SJSA1 (cell line): ENCODE data around the gene HSD3B2. TPM values are rescaled to one million over a fixed set of nuclear protein-coding genes. Genes with fewer than 3 reads are reported as not detected.

Experiments used
- DNase-seq, 2 experiments: peaks; one replicate each; pipeline ENCODE4 v3.0.0-alpha.2; 2015 to 2020; ENCODE audit warnings: low spot score in 2 of 2, low read depth in 1 of 2
- H3K27ac ChIP-seq: fragments of 250-450 bp; sonication (Bioruptor Pico); 2 replicates; pipeline ENCODE4 v1.5.1; 2020; ENCODE audit warnings: mild to moderate bottlenecking, moderate library complexity
- H3K27me3 ChIP-seq: fragments of 250-450 bp; sonication (Bioruptor Pico); replicated peaks from 2 replicates; pipeline ENCODE4 v1.5.1; 2020; ENCODE audit warnings: mild to moderate bottlenecking, moderate library complexity
- H3K36me3 ChIP-seq: fragments of 250-450 bp; sonication (Bioruptor Pico); 2 replicates; pipeline ENCODE4 v1.5.1; 2020; ENCODE audit warnings: mild to moderate bottlenecking
- H3K4me1 ChIP-seq: fragments of 250-450 bp; sonication (Bioruptor Pico); replicated peaks from 2 replicates; pipeline ENCODE4 v1.6.1; 2021; ENCODE audit warnings: mild to moderate bottlenecking
- H3K4me3 ChIP-seq: fragments of 250-450 bp; sonication (Bioruptor Pico); 2 replicates; pipeline ENCODE4 v1.5.1; 2020; ENCODE audit warnings: mild to moderate bottlenecking
- H3K9me3 ChIP-seq: fragments of 250-450 bp; sonication (Bioruptor Pico); replicated peaks from 2 replicates; pipeline ENCODE4 v1.5.1; 2020; ENCODE audit warnings: mild to moderate bottlenecking
- total RNA-seq: library from RNA; depleted of rRNA; stranded (reverse); fragments of >200 nt; shearing (Covaris generic); gene quantifications from 2 replicates; pipeline ENCODE4 v1.2.3, GENCODE V29; 2014

HSD3B2 gene
- total RNA-seq, 1 experiment from 2014 or later: not detected

DNA sequence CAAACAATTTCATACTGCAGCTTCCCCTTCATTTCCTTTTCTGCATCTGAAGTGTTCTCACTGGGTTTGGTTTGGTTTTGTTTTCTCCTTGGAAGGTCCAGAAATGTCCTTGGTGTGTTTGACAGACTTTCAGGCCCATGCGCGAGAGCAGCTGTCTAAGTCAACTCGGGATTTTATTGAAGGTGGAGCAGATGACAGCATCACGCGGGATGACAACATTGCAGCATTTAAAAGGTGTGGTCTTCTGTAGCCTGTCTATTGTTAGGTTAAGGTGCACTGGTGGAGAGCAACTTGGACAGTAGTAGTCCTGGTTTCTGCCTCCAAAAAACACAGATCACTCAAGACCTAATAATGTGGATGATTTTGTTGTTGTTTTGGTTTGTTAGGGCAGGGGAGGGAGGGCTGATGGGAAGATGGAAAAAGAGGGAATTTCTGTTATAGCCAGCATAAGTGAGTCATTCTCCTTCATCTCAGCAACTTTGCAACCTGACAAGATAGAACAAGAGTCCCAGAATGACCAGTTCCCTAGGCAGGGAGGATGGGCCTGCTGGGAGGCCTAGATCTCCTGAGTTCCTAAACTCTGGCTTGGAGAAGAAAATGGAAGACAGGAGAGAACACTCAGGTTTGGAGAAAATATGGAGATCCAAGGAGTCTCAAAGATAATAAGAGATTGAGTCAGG is 33.8 kb upstream of the HSD3B2 start:
- Histone ChIP-seq H3K4me3 (no peak overlapping the region), H3K9me3 (no peaks in the 10 kb centered on the region), H3K27ac (no peak overlapping the region), H3K4me1 (no peaks in the 10 kb centered on the region), H3K27me3 (no peaks in the 10 kb centered on the region), H3K36me3 (no peaks in the 10 kb centered on the region)
- no peak for DNase-seq

DNA sequence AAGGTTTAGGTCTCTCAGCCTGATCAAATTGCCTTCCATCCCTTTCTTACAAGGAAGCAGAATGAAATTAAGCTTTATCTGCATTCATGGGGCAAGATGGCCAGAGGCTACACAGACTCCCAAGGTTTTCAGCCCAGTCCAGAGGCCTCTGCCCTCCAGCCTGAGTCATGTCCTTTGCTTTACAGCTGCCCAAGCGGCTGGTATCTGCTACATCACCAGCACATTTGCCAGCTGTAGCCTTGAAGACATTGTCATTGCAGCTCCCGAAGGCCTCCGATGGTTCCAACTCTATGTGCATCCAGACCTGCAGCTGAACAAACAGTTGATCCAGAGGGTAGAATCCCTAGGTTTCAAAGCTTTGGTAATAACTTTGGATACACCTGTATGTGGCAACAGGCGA is 30.4 kb upstream of the HSD3B2 start:
- Histone ChIP-seq H3K27me3 (no peaks in the 10 kb centered on the region), H3K9me3 (no peaks in the 10 kb centered on the region), H3K36me3 (no peaks in the 10 kb centered on the region), H3K4me3 (no peak overlapping the region), H3K4me1 (no peaks in the 10 kb centered on the region), H3K27ac (no peak overlapping the region)
- DNase-seq: no peak

- no peak for DNase-seq
- Histone ChIP-seq H3K4me1 (no peaks in the 10 kb centered on the region), H3K4me3 (no peak overlapping the region), H3K27ac (no peak overlapping the region), H3K36me3 (no peaks in the 10 kb centered on the region), H3K9me3 (no peaks in the 10 kb centered on the region), H3K27me3 (no peaks in the 10 kb centered on the region)
These were observed 29.3 kb upstream of the HSD3B2 start for GRCh38 chr1:119385650-119386049.

DNA sequence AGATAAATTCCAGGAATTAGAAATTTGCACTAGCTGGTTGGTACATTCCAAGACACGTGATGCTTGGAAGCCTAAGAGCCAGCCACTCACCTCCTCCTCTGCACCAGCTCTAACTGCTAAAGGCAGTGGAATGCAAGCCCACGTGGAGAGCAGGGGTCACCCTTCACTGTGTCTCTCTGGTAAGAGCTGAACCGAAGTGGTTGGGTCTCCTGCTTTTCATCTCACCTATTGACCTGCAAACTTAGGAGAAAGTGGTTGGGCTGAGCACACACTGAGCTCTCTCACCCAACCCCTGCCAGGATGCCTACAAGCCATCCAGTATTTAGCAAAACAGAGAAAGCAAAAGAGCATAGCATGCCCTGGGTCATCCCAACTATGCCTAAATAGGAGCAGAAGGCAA is 27.1 kb upstream of the HSD3B2 start:
- no peaks in the 10 kb centered on the region for H3K36me3 ChIP-seq
- DNase-seq: no peak
- no peaks in the 10 kb centered on the region for H3K27me3 ChIP-seq
- no peaks in the 10 kb centered on the region for H3K4me1 ChIP-seq
- no peak overlapping the region for H3K4me3 ChIP-seq
- no peaks in the 10 kb centered on the region for H3K9me3 ChIP-seq
- H3K27ac ChIP-seq: no peak overlapping the region

DNA sequence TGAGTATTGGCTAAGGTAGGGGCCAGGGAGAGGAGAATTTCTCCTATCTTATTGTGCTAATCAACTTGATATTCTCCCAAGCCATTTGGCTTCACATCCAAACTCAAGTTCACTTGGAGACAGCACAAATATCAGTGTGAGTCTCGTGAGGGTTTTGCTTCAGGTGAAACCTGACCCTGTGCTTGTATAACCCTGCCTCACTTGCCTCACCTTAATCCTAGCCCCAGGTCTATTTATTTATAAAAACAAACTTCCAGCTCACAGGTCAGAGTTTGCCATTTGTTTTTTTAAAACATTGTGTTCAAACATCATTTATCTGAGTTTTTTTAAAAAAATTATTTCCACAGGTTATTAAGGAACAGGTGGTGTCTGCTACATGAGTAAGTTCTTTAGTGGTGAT is 26.5 kb upstream of the HSD3B2 start:
- no peaks in the 10 kb centered on the region for H3K36me3 ChIP-seq
- DNase-seq: no peak
- H3K4me3 ChIP-seq: no peak overlapping the region
- no peak overlapping the region for H3K27ac ChIP-seq
- H3K4me1 ChIP-seq: no peaks in the 10 kb centered on the region
- H3K9me3 ChIP-seq: no peaks in the 10 kb centered on the region
- no peaks in the 10 kb centered on the region for H3K27me3 ChIP-seq

GRCh38 chr1:119390526-119390925 is 24.4 kb upstream of the HSD3B2 start:
- Histone ChIP-seq H3K4me3 (no peak overlapping the region), H3K27ac (no peak overlapping the region), H3K4me1 (no peaks in the 10 kb centered on the region), H3K9me3 (no peaks in the 10 kb centered on the region), H3K27me3 (no peaks in the 10 kb centered on the region), H3K36me3 (no peaks in the 10 kb centered on the region)
- no peak for DNase-seq

DNA sequence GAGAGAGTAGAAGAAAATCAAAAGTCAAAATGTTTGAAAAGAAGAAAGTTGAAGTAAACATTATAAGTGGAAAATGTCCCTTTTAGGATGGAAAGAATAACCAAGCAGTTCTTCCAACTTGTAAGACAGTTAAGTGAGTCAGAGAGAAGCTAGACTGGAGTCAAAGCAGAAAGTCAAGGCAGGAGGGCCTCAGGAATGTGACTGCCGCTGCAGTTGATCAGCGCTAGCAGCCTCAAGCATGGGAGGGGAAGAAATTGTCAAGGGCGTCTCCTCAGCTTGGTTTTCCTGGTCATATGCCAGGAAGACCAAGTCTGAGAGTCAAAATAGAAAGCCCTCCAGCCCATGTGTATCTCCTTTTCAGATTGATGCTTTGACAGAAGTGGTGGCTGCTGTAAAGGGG is 23.2 kb upstream of the HSD3B2 start:
- H3K27ac ChIP-seq: no peak overlapping the region
- H3K4me1 ChIP-seq: no peaks in the 10 kb centered on the region
- no peak overlapping the region for H3K4me3 ChIP-seq
- H3K36me3 ChIP-seq: no peaks in the 10 kb centered on the region
- no peak for DNase-seq
- no peaks in the 10 kb centered on the region for H3K9me3 ChIP-seq
- H3K27me3 ChIP-seq: no peaks in the 10 kb centered on the region

DNA sequence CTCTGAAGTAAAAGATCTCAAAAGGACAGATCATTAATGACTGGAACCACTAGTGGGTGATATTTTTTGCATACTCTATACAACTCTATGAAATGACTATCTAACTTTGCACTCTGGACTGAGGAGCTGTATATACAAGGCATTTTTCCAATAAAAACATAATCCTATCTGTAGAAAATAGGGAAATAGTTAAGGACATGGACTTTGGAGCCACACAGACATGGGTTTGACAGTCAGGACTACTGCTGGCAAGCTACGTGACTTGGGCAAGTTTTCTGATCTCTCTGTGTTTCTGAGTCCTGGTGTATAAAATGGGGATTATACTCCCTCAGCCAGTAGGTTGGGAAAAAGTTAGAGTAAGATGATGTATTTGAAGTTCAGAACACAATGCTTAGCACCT is 20.9 kb upstream of the HSD3B2 start:
- H3K36me3 ChIP-seq: no peaks in the 10 kb centered on the region
- H3K4me3 ChIP-seq: no peak overlapping the region
- H3K27me3 ChIP-seq: no peaks in the 10 kb centered on the region
- no peaks in the 10 kb centered on the region for H3K9me3 ChIP-seq
- no peak overlapping the region for H3K27ac ChIP-seq
- DNase-seq: no peak
- no peaks in the 10 kb centered on the region for H3K4me1 ChIP-seq

DNA sequence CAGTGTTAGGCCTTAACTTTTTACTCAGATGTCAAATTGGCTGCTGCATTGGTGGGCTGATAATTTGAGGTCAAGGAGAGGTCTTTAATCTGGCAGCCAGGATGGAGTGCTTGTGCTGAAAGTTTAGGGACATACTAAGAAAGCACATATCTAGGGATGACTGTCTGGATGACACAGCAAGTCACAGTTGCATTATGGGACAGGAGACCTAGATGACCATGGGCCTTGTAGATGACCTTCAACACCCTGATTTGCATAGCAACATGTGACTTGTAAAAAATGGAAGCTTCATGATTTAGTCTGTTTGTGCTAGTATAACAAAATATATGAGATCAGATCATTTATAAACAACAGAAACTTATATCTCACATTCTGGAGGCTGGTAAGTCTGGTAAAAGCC is 18.0 kb upstream of the HSD3B2 start:
- no peak for DNase-seq
- H3K36me3 ChIP-seq: no peaks in the 10 kb centered on the region
- no peak overlapping the region for H3K4me3 ChIP-seq
- no peaks in the 10 kb centered on the region for H3K4me1 ChIP-seq
- H3K27me3 ChIP-seq: no peaks in the 10 kb centered on the region
- H3K27ac ChIP-seq: no peak overlapping the region
- no peaks in the 10 kb centered on the region for H3K9me3 ChIP-seq

GRCh38 chr1:119397986-119398385 is 17.0 kb upstream of the HSD3B2 start:
- Histone ChIP-seq H3K9me3 (no peaks in the 10 kb centered on the region), H3K4me3 (no peak overlapping the region), H3K4me1 (no peaks in the 10 kb centered on the region), H3K27me3 (no peaks in the 10 kb centered on the region), H3K36me3 (no peaks in the 10 kb centered on the region), H3K27ac (no peak overlapping the region)
- DNase-seq: no peak

GRCh38 chr1:119404736-119405135 is 10.2 kb upstream of the HSD3B2 start:
- H3K27ac ChIP-seq: no peak overlapping the region
- H3K4me3 ChIP-seq: no peak overlapping the region
- no peak for DNase-seq
- no peaks in the 10 kb centered on the region for H3K9me3 ChIP-seq
- H3K4me1 ChIP-seq: no peaks in the 10 kb centered on the region
- H3K27me3 ChIP-seq: no peaks in the 10 kb centered on the region
- H3K36me3 ChIP-seq: no peaks in the 10 kb centered on the region

DNA sequence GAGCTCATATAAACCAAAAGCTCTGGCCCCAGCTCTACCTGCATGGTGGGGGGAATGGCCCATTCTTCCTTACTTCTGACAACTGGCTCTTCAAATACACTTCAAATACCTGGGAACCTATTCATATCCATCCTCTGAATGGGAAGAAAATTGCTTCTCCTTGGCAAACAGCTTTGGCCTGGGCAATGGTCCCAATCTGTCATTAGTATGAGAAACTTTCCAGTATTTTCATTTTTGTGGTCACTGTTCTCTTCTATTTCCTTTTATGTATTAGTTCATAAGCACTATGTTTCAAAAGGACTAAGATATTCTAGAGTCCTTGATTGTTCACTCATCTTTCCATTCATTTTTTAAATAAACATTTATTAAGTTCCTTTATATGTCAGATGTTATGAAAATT is 5.2 kb upstream of the HSD3B2 start:
- H3K9me3 ChIP-seq: no peaks in the 10 kb centered on the region; the same call in 1 of the 2 replicates
- H3K4me1 ChIP-seq: no peaks in the 10 kb centered on the region
- no peak overlapping the region for H3K27ac ChIP-seq
- no peak for DNase-seq
- no peak overlapping the region for H3K4me3 ChIP-seq
- no peaks in the 10 kb centered on the region for H3K36me3 ChIP-seq
- H3K27me3 ChIP-seq: no peaks in the 10 kb centered on the region

DNA sequence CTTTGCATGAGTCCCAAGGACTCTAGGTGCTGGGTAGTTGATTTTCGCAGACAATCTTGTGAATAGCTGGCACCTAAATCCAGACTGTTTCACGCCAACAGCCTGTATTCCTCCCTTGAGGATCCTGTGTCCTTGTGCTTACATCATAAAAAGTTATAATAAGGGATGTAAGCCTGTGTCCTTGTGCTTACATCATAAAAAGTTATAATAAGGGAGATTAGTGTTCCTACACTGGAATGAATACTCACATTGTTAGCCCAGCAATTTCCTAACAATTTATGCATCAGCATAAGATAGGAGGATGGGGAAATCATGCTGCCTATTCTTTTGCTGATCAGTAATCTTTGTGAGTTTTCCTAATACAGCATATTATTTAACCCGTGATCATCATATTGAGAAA is 4.0 kb upstream of the HSD3B2 start:
- H3K36me3 ChIP-seq: no peaks in the 10 kb centered on the region
- H3K27ac ChIP-seq: no peak overlapping the region
- no peak for DNase-seq
- no peaks in the 10 kb centered on the region for H3K4me1 ChIP-seq
- H3K4me3 ChIP-seq: no peak overlapping the region
- no peaks in the 10 kb centered on the region for H3K27me3 ChIP-seq
- no peaks in the 10 kb centered on the region; the same call in 1 of the 2 replicates for H3K9me3 ChIP-seq

- no peaks in the 10 kb centered on the region for H3K36me3 ChIP-seq
- no peaks in the 10 kb centered on the region for H3K27me3 ChIP-seq
- H3K4me3 ChIP-seq: no peak overlapping the region
- DNase-seq: no peak
- no peak overlapping the region for H3K27ac ChIP-seq
- no peaks in the 10 kb centered on the region for H3K4me1 ChIP-seq
- no peaks in the 10 kb centered on the region; the same call in 1 of the 2 replicates for H3K9me3 ChIP-seq
These were observed 1.2 kb downstream of the HSD3B2 start for GRCh38 chr1:119416006-119416640.

GRCh38 chr1:119419109-119419508 is 4.2 kb downstream of the HSD3B2 start:
- Histone ChIP-seq H3K27me3 (no peaks in the 10 kb centered on the region), H3K4me3 (no peak overlapping the region)

More at GRCh38 chr1:119419109-119419508, 4.2 kb downstream of the HSD3B2 start:
- Histone ChIP-seq H3K4me1 (no peaks in the 10 kb centered on the region), H3K9me3 (no peaks in the 10 kb centered on the region), H3K36me3 (no peaks in the 10 kb centered on the region), H3K27ac (no peak overlapping the region)
- no peak for DNase-seq
